ENCODE results near the gene FRMPD4.

The FRMPD4 gene

DNA sequence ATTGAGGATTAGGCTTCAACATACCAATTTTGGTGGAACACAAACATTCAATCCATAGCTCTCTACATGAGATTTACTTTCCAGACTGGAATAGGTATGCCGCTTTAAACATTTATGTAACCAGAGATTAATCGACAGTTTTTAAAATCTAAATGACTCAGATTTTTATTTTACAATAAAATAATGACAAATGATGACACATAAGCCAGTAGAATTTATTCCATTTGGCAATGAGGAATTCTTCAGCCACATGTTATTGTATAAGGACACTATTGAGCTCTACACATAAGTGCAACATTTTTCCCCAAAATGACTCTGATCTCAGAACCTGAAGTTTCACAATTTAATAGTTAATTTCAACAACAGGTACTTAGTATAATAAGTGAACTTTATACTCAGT, 425.9 kb downstream of the FRMPD4 start:
- H3K27ac ChIP-seq, result no peak overlapping the region
- TF ChIP-seq, protein P1, sequence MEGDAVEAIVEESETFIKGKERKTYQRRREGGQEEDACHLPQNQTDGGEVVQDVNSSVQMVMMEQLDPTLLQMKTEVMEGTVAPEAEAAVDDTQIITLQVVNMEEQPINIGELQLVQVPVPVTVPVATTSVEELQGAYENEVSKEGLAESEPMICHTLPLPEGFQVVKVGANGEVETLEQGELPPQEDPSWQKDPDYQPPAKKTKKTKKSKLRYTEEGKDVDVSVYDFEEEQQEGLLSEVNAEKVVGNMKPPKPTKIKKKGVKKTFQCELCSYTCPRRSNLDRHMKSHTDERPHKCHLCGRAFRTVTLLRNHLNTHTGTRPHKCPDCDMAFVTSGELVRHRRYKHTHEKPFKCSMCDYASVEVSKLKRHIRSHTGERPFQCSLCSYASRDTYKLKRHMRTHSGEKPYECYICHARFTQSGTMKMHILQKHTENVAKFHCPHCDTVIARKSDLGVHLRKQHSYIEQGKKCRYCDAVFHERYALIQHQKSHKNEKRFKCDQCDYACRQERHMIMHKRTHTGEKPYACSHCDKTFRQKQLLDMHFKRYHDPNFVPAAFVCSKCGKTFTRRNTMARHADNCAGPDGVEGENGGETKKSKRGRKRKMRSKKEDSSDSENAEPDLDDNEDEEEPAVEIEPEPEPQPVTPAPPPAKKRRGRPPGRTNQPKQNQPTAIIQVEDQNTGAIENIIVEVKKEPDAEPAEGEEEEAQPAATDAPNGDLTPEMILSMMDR (IDR thresholded peaks at IDR 0.05), result no peak
- TF ChIP-seq ZFX (IDR thresholded peaks at IDR 0.05; ENCODE audit: borderline replicate concordance), result no peak

GRCh38 chrX:12567857-12568256, 429.6 kb downstream of the FRMPD4 start:
- TF ChIP-seq ZFX (IDR thresholded peaks at IDR 0.05; ENCODE audit: borderline replicate concordance), result no peak
- TF ChIP-seq, protein P1 (IDR thresholded peaks at IDR 0.05), result peak; percentile 71
- no peak overlapping the region for H3K27ac ChIP-seq

DNA sequence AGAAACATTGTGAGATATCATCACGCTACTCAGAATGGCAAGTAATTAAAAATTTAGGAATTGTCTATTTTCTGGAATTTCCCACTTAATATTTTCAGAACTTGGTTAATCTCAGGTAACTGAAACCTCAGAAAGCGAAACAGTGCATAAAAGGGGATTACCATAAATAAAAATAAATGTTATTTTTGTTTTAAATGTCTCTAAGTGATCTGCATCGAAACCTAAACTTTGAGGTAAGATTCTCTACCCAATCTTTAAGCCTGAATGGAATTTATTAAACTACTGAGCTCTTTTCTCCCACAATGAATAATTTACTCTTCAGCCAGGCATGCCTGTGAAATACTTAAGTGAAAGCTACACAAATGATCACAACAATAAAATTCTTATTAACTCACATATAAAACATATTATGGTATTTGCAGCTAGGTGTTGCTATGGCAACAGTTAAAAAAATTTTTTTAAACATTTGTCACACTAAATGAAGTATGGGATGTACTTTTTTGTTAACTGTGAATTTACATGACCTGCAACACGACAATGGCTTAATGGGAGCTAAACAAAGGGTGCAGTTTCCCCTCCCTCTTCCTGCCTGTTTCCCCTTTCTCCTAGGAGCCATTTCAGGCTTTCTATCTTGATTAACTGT, 432.7 kb downstream of the FRMPD4 start:
- no peak overlapping the region for H3K27ac ChIP-seq
- no peak for TF ChIP-seq ZFX (IDR thresholded peaks at IDR 0.05; ENCODE audit: borderline replicate concordance)
- TF ChIP-seq, protein P1 (IDR thresholded peaks at IDR 0.05), result no peak

DNA sequence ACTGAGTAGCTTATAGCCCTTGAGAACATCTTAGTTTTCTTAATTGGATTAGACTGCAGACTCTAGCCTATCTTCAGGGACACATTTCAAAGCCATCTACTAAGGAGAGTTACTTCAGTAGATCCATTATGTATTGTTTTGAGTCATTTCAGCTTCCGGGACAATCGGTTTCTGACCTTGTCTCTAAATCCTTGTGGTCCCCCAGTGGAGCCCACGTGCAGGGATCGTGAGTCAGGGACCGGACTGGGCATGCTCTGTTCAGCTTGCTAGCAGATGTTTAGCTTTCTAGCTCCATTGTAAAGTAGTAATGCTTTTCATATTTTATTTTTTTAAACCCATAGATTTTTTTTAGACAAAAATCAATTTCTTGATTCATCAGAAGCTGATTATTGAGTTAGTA, 441.0 kb downstream of the FRMPD4 start:
- TF ChIP-seq ZFX (IDR thresholded peaks at IDR 0.05; ENCODE audit: borderline replicate concordance), result no peak
- TF ChIP-seq, protein P1 (IDR thresholded peaks at IDR 0.05), result no peak
- H3K27ac ChIP-seq, result no peak overlapping the region

- TF ChIP-seq, protein P1 (IDR thresholded peaks at IDR 0.05), result no peak
- no peak for TF ChIP-seq ZFX (IDR thresholded peaks at IDR 0.05; ENCODE audit: borderline replicate concordance)
- H3K27ac ChIP-seq, result no peak overlapping the region
Observed at GRCh38 chrX:12580548-12580947, 442.3 kb downstream of the FRMPD4 start.

DNA sequence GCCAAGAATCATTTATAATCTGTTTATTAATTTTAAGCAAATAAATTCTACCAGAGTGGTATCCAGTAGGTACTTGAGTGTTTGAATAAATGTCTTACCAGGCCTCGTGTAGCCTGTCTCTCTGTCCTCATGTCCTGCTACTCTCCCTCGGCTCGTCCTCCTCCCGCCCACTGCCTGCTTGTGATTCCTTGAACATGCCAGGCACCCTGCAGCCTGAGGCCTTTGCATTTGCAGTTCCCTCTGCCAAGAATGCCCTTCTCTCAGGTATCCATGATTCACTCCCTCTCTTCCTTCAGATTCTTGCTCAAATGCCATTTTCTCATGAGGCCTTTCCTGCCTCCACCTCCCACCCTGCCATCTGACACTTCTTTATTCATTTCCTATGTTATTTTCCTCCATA, 443.3 kb downstream of the FRMPD4 start:
- no peak overlapping the region for H3K27ac ChIP-seq
- TF ChIP-seq, protein P1 (IDR thresholded peaks at IDR 0.05), result no peak
- TF ChIP-seq ZFX (IDR thresholded peaks at IDR 0.05; ENCODE audit: borderline replicate concordance), result no peak

DNA sequence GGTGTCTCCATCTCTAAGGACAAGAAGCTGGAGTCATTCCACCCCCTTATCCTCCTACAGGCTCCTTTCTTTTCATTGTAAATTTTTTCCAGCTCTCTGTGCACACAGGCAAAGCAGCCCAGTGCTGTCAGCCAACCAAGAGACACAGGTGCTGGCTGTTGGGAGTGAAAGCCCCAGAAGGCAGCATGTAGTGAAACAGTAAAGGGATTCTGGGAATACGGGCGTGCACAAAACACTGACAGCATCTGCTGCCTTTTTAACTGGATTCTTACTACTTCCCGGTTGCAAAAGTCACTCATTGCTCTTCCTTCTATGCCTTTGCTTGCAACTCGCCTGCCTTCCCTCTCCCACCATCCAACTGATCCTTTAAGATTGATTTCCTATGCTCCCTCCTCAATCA, 444.4 kb downstream of the FRMPD4 start:
- no peak for TF ChIP-seq ZFX (IDR thresholded peaks at IDR 0.05; ENCODE audit: borderline replicate concordance)
- TF ChIP-seq, protein P1 (IDR thresholded peaks at IDR 0.05), result no peak

More for the DNA sequence above, 444.4 kb downstream of the FRMPD4 start:
- H3K27ac ChIP-seq, result no peak overlapping the region

Measured in 22Rv1 (cell line).